GM23338 (cell line): ENCODE measurements around the gene CCNB1. TPM values are rescaled to one million over a fixed set of nuclear protein-coding genes. Genes with fewer than 3 reads are reported as not detected.

Experiments
- ATAC-seq: fragments of 200-7000 bp; cut with Tn5 transposase; 3 replicates; pipeline ENCODE4 v1.9.1; 2020
- DNase-seq: peaks from one replicate; pipeline ENCODE4 v3.0.0-alpha.2; 2015; ENCODE audit warnings: low spot score
- H2AFZ ChIP-seq: fragments of 200-600 bp; sonication (generic); 2 replicates; pipeline ENCODE4 v1.8.0; 2016; ENCODE audit warnings: antibody characterized with exemption, mild to moderate bottlenecking, moderate library complexity
- H3F3A ChIP-seq: fragments of 200-600 bp; sonication (generic); replicated peaks from 2 replicates; pipeline ENCODE4 v1.8.0; 2017; ENCODE audit warnings: antibody characterized with exemption, mixed run types, low read depth
- H3K27ac ChIP-seq: fragments of 200-600 bp; sonication (generic); 2 replicates; pipeline ENCODE4 v1.6.1; 2016; ENCODE audit warnings: low read depth
- H3K27me3 ChIP-seq: fragments of 200-600 bp; sonication (generic); 2 replicates; pipeline ENCODE4 v1.8.0; 2016; ENCODE audit warnings: mild to moderate bottlenecking, mixed run types, moderate library complexity; ENCODE audit not compliant: insufficient read depth
- H3K36me3 ChIP-seq: fragments of 200-600 bp; sonication (generic); 2 replicates; pipeline ENCODE4 v1.8.0; 2016; ENCODE audit warnings: mild to moderate bottlenecking; ENCODE audit not compliant: insufficient read depth
- H3K4me1 ChIP-seq: fragments of 200-600 bp; sonication (generic); 2 replicates; pipeline ENCODE4 v1.8.0; 2016; ENCODE audit warnings: mild to moderate bottlenecking, moderate library complexity; ENCODE audit not compliant: insufficient read depth
- H3K4me2 ChIP-seq: fragments of 200-600 bp; sonication (generic); 2 replicates; pipeline ENCODE4 v1.7.1; 2017; ENCODE audit warnings: mixed run types
- H3K4me3 ChIP-seq: fragments of 200-600 bp; sonication (generic); 2 replicates; pipeline ENCODE4 v1.6.1; 2016; ENCODE audit warnings: mixed run types
- H3K79me2 ChIP-seq: fragments of 200-600 bp; sonication (generic); replicated peaks from 2 replicates; pipeline ENCODE4 v1.8.0; 2017; ENCODE audit warnings: mild to moderate bottlenecking; ENCODE audit not compliant: insufficient read depth
- H3K9me2 ChIP-seq: fragments of 200-600 bp; sonication (generic); 2 replicates; pipeline ENCODE4 v1.8.0; 2017; ENCODE audit not compliant: insufficient read depth
- H4K20me1 ChIP-seq: fragments of 200-600 bp; sonication (generic); replicated peaks from 2 replicates; pipeline ENCODE4 v1.8.0; 2017; ENCODE audit warnings: mild to moderate bottlenecking; ENCODE audit not compliant: insufficient read depth
- H3K27ac Mint-ChIP-seq: 2 replicates; pipeline ENCODE4 v1.8.0; 2020; ENCODE audit warnings: inconsistent platforms, mild to moderate bottlenecking, moderate library complexity, mixed read lengths
- H3K27me3 Mint-ChIP-seq: 3 replicates; pipeline ENCODE4 v1.8.0; 2022; ENCODE audit warnings: low read depth, mild to moderate bottlenecking, moderate library complexity, mixed read lengths, inconsistent platforms; ENCODE audit not compliant: insufficient read depth, poor library complexity
- H3K36me3 Mint-ChIP-seq: 3 replicates; pipeline ENCODE4 v1.8.0; 2021; ENCODE audit warnings: low read depth, mild to moderate bottlenecking, inconsistent platforms, moderate library complexity, mixed read lengths
- H3K4me1 Mint-ChIP-seq: 3 replicates; pipeline ENCODE4 v1.8.0; 2020; ENCODE audit warnings: mild to moderate bottlenecking, inconsistent platforms, mixed read lengths
- H3K4me3 Mint-ChIP-seq: 3 replicates; pipeline ENCODE4 v1.8.0; 2021; ENCODE audit warnings: moderate library complexity, mild to moderate bottlenecking, inconsistent platforms, mixed read lengths
- H3K9me3 Mint-ChIP-seq: 3 replicates; pipeline ENCODE4 v1.8.0; 2020; ENCODE audit warnings: moderate library complexity, mild to moderate bottlenecking, inconsistent platforms, mixed read lengths
- CREB1 ChIP-seq: fragments of 250-450 bp; sonication (Bioruptor Pico); IDR thresholded peaks from 2 replicates; pipeline ENCODE4 v1.5.0; 2020; ENCODE audit warnings: low read depth, mild to moderate bottlenecking, moderate library complexity
- EZH2 ChIP-seq: fragments of 200-600 bp; sonication (generic); IDR thresholded peaks from one replicate; pipeline ENCODE4 v1.8.0; 2017; ENCODE audit warnings: antibody characterized with exemption, mild to moderate bottlenecking, low read depth; ENCODE audit not compliant: unreplicated experiment
- EZH2phosphoT487 ChIP-seq: fragments of 200-600 bp; sonication (generic); IDR thresholded peaks from one replicate; pipeline ENCODE4 v1.8.1; 2018; ENCODE audit warnings: antibody characterized with exemption; ENCODE audit not compliant: unreplicated experiment
- JUNB ChIP-seq: IDR thresholded peaks from one replicate; pipeline ENCODE4 v1.6.1; 2016; ENCODE audit warnings: antibody characterized with exemption; ENCODE audit not compliant: unreplicated experiment
- NANOG ChIP-seq: IDR thresholded peaks from 2 replicates; pipeline ENCODE4 v1.6.1; 2016; ENCODE audit warnings: antibody characterized with exemption, borderline replicate concordance
- POLR2AphosphoS5 ChIP-seq: IDR thresholded peaks from 2 replicates; pipeline ENCODE4 v1.6.1; 2016; ENCODE audit warnings: antibody characterized with exemption, low read depth
- STAT1 ChIP-seq: IDR thresholded peaks from one replicate; pipeline ENCODE4 v1.6.1; 2016; ENCODE audit warnings: antibody characterized with exemption; ENCODE audit not compliant: unreplicated experiment
- ZNF114 ChIP-seq: fragments of 250-450 bp; sonication (Bioruptor Pico); IDR thresholded peaks from 2 replicates; pipeline ENCODE4 v1.5.0; 2020; ENCODE audit warnings: mild to moderate bottlenecking, moderate library complexity
- ZNF331 ChIP-seq: fragments of 250-450 bp; sonication (Bioruptor Pico); IDR thresholded peaks from 2 replicates; pipeline ENCODE4 v1.5.0; 2020; ENCODE audit warnings: low read depth, mild to moderate bottlenecking, moderate library complexity
- long read RNA-seq: library from polyadenylated mRNA; unstranded; transcript quantifications from one replicate; pipeline ENCODE4 v2.0.0, GENCODE V29; 2020; ENCODE audit not compliant: unreplicated experiment
- polyA plus RNA-seq: library from polyadenylated mRNA; unstranded; fragments of >200 nt; fragmentation: Nextera tagmentation; extraction: Ambion mirVana; gene quantifications from 2 replicates; pipeline ENCODE4 v1.2.1, GENCODE V29; 2016
- total RNA-seq: library from RNA; depleted of rRNA; stranded (reverse); fragments of >200 nt; shearing (Covaris generic); gene quantifications from 2 replicates; pipeline ENCODE4 v1.2.3, GENCODE V29; 2014; rRNA removed
- TF ChIP-seq, protein P1 (sequence below), 2 experiments: fragments of 200-600 bp in 1 of 2; sonication (generic) in 1 of 2; conservative IDR thresholded peaks; 2 replicates each; pipeline versions ENCODE4 v1.5.1 to v1.6.1; 2016 to 2017; ENCODE audit warnings: antibody characterized with exemption in 2 of 2, low read depth in 2 of 2, mild to moderate bottlenecking in 2 of 2, moderate library complexity in 1 of 2
- TF ChIP-seq, protein P2 (sequence below): fragments of 250-450 bp; sonication (Bioruptor Pico); IDR thresholded peaks from 2 replicates; pipeline ENCODE4 v1.5.0; 2020; ENCODE audit warnings: mild to moderate bottlenecking, moderate library complexity
- TF ChIP-seq, protein P3 (sequence below): IDR thresholded peaks from 2 replicates; pipeline ENCODE4 v1.6.1; 2016; ENCODE audit warnings: antibody characterized with exemption
- TF ChIP-seq, protein P4 (sequence below): IDR thresholded peaks from one replicate; pipeline ENCODE4 v1.6.1; 2018; ENCODE audit warnings: antibody characterized with exemption; ENCODE audit not compliant: unreplicated experiment

The CCNB1 gene
- total RNA-seq (273 and 276 TPM in 2 replicates), polyA plus RNA-seq (400 and 411 TPM in 2 replicates)
- long read RNA-seq, transcript CCNB1-201 (9 exons, 2,169 nt): major isoform, 300 of 317 reads
- long read RNA-seq, partial matches to known transcripts: 5 of 317 reads
- long read RNA-seq, other reads (novel, unspliced or antisense): 12 of 317 reads

DNA sequence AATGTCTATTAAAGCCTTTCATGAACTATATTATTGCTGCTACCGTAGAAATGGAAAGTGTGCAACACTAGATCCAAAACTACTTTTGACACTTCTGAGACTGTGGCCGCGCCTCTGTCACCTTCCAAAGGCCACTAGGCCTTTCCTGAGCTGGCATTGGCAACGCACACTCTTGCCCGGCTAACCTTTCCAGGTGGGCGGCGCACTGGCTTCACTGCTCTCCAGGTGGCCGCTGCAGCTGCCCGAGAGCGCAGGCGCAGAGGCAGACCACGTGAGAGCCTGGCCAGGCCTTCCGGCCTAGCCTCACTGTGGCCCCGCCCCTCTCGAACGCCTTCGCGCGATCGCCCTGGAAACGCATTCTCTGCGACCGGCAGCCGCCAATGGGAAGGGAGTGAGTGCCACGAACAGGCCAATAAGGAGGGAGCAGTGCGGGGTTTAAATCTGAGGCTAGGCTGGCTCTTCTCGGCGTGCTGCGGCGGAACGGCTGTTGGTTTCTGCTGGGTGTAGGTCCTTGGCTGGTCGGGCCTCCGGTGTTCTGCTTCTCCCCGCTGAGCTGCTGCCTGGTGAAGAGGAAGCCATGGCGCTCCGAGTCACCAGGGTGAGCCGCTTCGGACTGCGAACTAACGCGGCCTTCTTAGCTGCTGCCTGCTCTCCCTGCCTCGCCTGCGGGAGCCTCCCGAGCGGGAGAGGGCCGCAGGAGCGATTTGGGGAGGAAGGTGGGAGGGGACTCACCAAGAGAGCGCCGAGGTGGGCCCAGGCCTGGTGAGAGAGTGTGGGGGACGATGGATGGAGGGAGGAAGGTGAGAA is at the start of gene CCNB1:
Gene CCNB1 (plus strand): TSS at position 465 of the 807 bp plus-strand sequence. CDS start 113 bp downstream, at position 578.
- TF ChIP-seq ZNF114 (CRISPR knock-in tag) (no peak), STAT1 (no peak), POLR2AphosphoS5 (peak; percentile 98), JUNB (no peak), NANOG (no peak), EZH2 (no peak), CREB1 (CRISPR knock-in tag) (peak; percentile 73), ZNF331 (no peak), EZH2phosphoT487 (no peak)
- TF ChIP-seq, protein P1, sequence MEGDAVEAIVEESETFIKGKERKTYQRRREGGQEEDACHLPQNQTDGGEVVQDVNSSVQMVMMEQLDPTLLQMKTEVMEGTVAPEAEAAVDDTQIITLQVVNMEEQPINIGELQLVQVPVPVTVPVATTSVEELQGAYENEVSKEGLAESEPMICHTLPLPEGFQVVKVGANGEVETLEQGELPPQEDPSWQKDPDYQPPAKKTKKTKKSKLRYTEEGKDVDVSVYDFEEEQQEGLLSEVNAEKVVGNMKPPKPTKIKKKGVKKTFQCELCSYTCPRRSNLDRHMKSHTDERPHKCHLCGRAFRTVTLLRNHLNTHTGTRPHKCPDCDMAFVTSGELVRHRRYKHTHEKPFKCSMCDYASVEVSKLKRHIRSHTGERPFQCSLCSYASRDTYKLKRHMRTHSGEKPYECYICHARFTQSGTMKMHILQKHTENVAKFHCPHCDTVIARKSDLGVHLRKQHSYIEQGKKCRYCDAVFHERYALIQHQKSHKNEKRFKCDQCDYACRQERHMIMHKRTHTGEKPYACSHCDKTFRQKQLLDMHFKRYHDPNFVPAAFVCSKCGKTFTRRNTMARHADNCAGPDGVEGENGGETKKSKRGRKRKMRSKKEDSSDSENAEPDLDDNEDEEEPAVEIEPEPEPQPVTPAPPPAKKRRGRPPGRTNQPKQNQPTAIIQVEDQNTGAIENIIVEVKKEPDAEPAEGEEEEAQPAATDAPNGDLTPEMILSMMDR (conservative IDR thresholded peaks at IDR 0.05; ENCODE audit: low read depth in 2 of 2): 0 out of 4 replicates have a peak, but pooled peaks of 1 of the 2 experiments have one; percentile 2
- TF ChIP-seq, protein P2, sequence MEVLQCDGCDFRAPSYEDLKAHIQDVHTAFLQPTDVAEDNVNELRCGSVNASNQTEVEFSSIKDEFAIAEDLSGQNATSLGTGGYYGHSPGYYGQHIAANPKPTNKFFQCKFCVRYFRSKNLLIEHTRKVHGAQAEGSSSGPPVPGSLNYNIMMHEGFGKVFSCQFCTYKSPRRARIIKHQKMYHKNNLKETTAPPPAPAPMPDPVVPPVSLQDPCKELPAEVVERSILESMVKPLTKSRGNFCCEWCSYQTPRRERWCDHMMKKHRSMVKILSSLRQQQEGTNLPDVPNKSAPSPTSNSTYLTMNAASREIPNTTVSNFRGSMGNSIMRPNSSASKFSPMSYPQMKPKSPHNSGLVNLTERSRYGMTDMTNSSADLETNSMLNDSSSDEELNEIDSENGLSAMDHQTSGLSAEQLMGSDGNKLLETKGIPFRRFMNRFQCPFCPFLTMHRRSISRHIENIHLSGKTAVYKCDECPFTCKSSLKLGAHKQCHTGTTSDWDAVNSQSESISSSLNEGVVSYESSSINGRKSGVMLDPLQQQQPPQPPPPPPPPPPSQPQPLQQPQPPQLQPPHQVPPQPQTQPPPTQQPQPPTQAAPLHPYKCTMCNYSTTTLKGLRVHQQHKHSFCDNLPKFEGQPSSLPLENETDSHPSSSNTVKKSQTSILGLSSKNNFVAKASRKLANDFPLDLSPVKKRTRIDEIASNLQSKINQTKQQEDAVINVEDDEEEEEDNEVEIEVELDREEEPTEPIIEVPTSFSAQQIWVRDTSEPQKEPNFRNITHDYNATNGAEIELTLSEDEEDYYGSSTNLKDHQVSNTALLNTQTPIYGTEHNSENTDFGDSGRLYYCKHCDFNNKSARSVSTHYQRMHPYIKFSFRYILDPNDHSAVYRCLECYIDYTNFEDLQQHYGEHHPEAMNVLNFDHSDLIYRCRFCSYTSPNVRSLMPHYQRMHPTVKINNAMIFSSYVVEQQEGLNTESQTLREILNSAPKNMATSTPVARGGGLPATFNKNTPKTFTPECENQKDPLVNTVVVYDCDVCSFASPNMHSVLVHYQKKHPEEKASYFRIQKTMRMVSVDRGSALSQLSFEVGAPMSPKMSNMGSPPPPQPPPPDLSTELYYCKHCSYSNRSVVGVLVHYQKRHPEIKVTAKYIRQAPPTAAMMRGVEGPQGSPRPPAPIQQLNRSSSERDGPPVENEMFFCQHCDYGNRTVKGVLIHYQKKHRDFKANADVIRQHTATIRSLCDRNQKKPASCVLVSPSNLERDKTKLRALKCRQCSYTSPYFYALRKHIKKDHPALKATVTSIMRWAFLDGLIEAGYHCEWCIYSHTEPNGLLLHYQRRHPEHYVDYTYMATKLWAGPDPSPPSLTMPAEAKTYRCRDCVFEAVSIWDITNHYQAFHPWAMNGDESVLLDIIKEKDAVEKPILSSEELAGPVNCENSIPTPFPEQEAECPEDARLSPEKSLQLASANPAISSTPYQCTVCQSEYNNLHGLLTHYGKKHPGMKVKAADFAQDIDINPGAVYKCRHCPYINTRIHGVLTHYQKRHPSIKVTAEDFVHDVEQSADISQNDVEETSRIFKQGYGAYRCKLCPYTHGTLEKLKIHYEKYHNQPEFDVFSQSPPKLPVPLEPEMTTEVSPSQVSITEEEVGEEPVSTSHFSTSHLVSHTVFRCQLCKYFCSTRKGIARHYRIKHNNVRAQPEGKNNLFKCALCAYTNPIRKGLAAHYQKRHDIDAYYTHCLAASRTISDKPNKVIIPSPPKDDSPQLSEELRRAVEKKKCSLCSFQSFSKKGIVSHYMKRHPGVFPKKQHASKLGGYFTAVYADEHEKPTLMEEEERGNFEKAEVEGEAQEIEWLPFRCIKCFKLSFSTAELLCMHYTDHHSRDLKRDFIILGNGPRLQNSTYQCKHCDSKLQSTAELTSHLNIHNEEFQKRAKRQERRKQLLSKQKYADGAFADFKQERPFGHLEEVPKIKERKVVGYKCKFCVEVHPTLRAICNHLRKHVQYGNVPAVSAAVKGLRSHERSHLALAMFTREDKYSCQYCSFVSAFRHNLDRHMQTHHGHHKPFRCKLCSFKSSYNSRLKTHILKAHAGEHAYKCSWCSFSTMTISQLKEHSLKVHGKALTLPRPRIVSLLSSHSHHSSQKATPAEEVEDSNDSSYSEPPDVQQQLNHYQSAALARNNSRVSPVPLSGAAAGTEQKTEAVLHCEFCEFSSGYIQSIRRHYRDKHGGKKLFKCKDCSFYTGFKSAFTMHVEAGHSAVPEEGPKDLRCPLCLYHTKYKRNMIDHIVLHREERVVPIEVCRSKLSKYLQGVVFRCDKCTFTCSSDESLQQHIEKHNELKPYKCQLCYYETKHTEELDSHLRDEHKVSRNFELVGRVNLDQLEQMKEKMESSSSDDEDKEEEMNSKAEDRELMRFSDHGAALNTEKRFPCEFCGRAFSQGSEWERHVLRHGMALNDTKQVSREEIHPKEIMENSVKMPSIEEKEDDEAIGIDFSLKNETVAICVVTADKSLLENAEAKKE (CRISPR knock-in tag): no peak
- TF ChIP-seq, protein P3, sequence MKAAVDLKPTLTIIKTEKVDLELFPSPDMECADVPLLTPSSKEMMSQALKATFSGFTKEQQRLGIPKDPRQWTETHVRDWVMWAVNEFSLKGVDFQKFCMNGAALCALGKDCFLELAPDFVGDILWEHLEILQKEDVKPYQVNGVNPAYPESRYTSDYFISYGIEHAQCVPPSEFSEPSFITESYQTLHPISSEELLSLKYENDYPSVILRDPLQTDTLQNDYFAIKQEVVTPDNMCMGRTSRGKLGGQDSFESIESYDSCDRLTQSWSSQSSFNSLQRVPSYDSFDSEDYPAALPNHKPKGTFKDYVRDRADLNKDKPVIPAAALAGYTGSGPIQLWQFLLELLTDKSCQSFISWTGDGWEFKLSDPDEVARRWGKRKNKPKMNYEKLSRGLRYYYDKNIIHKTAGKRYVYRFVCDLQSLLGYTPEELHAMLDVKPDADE: peak; percentile 53; the same call in 1 of the 2 replicates
- TF ChIP-seq, protein P4, sequence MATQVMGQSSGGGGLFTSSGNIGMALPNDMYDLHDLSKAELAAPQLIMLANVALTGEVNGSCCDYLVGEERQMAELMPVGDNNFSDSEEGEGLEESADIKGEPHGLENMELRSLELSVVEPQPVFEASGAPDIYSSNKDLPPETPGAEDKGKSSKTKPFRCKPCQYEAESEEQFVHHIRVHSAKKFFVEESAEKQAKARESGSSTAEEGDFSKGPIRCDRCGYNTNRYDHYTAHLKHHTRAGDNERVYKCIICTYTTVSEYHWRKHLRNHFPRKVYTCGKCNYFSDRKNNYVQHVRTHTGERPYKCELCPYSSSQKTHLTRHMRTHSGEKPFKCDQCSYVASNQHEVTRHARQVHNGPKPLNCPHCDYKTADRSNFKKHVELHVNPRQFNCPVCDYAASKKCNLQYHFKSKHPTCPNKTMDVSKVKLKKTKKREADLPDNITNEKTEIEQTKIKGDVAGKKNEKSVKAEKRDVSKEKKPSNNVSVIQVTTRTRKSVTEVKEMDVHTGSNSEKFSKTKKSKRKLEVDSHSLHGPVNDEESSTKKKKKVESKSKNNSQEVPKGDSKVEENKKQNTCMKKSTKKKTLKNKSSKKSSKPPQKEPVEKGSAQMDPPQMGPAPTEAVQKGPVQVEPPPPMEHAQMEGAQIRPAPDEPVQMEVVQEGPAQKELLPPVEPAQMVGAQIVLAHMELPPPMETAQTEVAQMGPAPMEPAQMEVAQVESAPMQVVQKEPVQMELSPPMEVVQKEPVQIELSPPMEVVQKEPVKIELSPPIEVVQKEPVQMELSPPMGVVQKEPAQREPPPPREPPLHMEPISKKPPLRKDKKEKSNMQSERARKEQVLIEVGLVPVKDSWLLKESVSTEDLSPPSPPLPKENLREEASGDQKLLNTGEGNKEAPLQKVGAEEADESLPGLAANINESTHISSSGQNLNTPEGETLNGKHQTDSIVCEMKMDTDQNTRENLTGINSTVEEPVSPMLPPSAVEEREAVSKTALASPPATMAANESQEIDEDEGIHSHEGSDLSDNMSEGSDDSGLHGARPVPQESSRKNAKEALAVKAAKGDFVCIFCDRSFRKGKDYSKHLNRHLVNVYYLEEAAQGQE: peak; percentile 24
- peak within 1 kb of the TSS; percentile 95 for H3K4me3 Mint-ChIP-seq
- peaks cover 19% of the 10 kb centered on the region for H3K27me3 Mint-ChIP-seq
- Histone ChIP-seq H3K36me3 (peaks cover 42% of the 10 kb centered on the region), H3K4me2 (peak within 1 kb of the TSS; percentile 94), H3K27me3 (no peaks in the 10 kb centered on the region), H3F3A (peaks cover 42% of the 10 kb centered on the region), H4K20me1 (peaks cover 18% of the 10 kb centered on the region), H2AFZ (peak within 1 kb of the TSS; percentile 95), H3K79me2 (peaks cover 48% of the 10 kb centered on the region), H3K4me3 (peak within 1 kb of the TSS; percentile 96), H3K27ac (peak within 1 kb of the TSS; percentile 99), H3K4me1 (peaks cover 23% of the 10 kb centered on the region), H3K9me2 (no peaks in the 10 kb centered on the region)
- DNase-seq: peak; percentile 99
- H3K27ac Mint-ChIP-seq: peak within 1 kb of the TSS; percentile 98
- peaks cover 50% of the 10 kb centered on the region for H3K36me3 Mint-ChIP-seq
- peaks cover 28% of the 10 kb centered on the region for H3K4me1 Mint-ChIP-seq
- no peaks in the 10 kb centered on the region for H3K9me3 Mint-ChIP-seq
- peak; percentile 97 for ATAC-seq
